DMS114 treated with DMSO at 0.1 percent for 48 hours (cell line): ENCODE measurements around the gene COL6A3.

Experiments
- DNase-seq: peaks from one replicate; lab custom pipeline; 2025; ENCODE audit not compliant: unreplicated experiment; lab: John Stamatoyannopoulos, UW

Gene COL6A3

GRCh38 chr2:237413777-237414661 lies at the start of gene COL6A3:
Gene COL6A3, minus strand, starts transcription at chr2:237414164. Its CDS starts 17,347 bp downstream, at chr2:237396817.
- no peak for DNase-seq

GRCh38 chr2:237459741-237460174 lies 45.8 kb upstream of the COL6A3 start:
- DNase-seq = no peak

GRCh38 chr2:237459226-237459625 lies 45.3 kb upstream of the COL6A3 start:
- no peak for DNase-seq

- no peak for DNase-seq
Measured at GRCh38 chr2:237458519-237458918, 44.6 kb upstream of the COL6A3 start.

- no peak for DNase-seq
Measured at GRCh38 chr2:237457388-237457941, 43.5 kb upstream of the COL6A3 start.

GRCh38 chr2:237456200-237456843 lies 42.4 kb upstream of the COL6A3 start:
- DNase-seq = no peak

GRCh38 chr2:237455764-237456163 lies 41.8 kb upstream of the COL6A3 start:
- no peak for DNase-seq

GRCh38 chr2:237453671-237454070 lies 39.7 kb upstream of the COL6A3 start:
- no peak for DNase-seq

- DNase-seq = no peak
Measured at GRCh38 chr2:237452861-237453260, 38.9 kb upstream of the COL6A3 start.

GRCh38 chr2:237451643-237452469 lies 37.9 kb upstream of the COL6A3 start:
- DNase-seq = no peak

GRCh38 chr2:237450583-237450982 lies 36.6 kb upstream of the COL6A3 start:
- DNase-seq = no peak

GRCh38 chr2:237450108-237450507 lies 36.1 kb upstream of the COL6A3 start:
- no peak for DNase-seq

- no peak for DNase-seq
Measured at GRCh38 chr2:237449193-237449881, 35.4 kb upstream of the COL6A3 start.

- DNase-seq = no peak
Measured at GRCh38 chr2:237448626-237449025, 34.7 kb upstream of the COL6A3 start.

- no peak for DNase-seq
Measured at GRCh38 chr2:237448171-237448570, 34.2 kb upstream of the COL6A3 start.

GRCh38 chr2:237447496-237447895 lies 33.5 kb upstream of the COL6A3 start:
- DNase-seq = no peak

- no peak for DNase-seq
Measured at GRCh38 chr2:237446338-237446665, 32.3 kb upstream of the COL6A3 start.

GRCh38 chr2:237445611-237446337 lies 31.8 kb upstream of the COL6A3 start:
- no peak for DNase-seq

- DNase-seq = no peak
Measured at GRCh38 chr2:237444071-237444470, 30.1 kb upstream of the COL6A3 start.
